Fibroblast of skin of scalp (primary cell): ENCODE measurements around the gene LIN37.
"Not testable (repeated sequence)": the region's sequence is repeated elsewhere in the genome, so short reads cannot be mapped to it uniquely, and the experiment has no call there.

Source experiments
- DNase-seq: peaks from one replicate; pipeline ENCODE4 v3.0.0-alpha.2; 2013

LIN37 gene

GRCh38 chr19:35753634-35754369, 5.4 kb downstream of the LIN37 start:
- no peak for DNase-seq

DNA sequence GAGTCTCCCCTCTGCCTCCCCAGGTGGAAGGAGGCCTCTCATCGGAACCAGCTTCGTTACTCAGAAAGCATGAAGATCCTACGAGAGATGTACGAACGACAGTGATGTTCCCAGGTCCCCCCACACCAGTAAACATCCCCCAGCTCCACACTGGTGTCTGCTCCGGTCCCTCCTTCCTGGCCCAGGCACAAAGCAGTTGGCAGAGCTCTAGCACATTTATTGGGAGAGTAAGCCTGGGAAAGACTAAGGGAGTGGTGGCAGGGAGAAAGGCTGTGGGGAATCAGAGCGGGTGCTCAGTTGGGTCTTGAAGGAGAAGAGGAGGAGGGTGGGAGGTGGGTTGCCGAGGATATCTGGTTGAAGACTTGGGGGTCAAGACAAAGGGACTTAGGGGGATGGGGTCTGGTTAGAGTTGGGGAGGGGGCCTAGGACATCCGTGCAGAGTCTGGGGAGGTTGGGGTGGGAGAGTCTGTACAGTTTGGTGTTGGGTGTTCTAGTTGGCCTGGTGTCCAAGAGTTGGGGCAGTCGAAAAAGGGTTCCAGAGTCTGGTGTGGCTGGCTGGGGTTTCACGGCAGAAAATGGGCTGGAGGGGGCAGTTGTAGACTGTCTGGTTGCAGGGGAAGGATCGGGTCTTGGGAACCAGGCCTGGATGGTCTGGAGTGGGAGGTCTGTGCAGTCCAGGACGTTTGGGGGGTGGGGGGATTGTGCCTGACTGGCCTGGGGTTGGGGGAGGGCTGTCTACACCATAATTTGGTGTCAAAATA, 6.2 kb downstream of the LIN37 start:
- DNase-seq, result no peak

GRCh38 chr19:35755131-35755549, 6.8 kb downstream of the LIN37 start:
- no peak for DNase-seq

DNA sequence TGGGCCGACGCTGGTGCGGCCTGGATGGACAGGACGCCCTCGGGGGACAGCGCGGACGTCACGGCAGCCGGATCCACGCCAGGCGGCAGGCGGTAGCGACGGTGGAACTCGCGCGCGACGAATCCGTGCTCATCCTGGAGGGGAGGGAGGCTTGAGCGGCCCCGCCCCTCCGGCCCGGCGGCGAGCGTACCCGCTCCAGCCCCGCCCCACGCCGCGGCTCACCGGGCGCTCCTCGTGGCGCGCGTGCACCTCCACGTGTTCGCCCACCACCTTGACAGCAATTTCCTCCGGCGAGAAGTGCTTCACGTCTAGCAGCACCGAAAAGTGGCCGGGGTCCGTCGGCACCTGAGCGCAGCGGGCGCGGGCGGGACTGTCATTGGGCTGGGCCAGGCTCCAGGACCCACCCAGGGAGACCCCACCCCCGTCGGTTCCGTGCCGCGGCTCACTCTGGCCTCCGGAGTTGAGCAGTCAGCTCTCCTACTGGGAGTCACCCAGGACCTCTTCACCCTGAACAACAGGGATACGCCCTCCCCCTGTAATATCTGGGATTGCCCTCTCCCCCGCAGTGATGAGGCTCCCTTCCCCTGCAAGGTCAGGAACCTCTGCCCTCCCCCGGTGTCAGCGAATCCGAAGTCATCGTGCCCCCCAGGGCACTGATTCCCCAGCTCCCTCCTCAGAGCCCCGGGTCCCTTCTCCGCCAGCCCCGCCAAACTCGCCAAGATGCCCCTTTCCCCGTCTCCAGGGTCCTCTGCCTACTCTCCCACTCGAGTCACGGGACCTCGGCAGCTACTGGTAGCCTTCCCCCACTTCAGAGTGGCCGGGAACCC, 7.4 kb downstream of the LIN37 start:
- peak; percentile 47 for DNase-seq

- peak; percentile 64 for DNase-seq
These were observed 8.2 kb downstream of the LIN37 start, which contains the start of gene HSPB6 for GRCh38 chr19:35756377-35757230. Gene HSPB6 (minus strand): TSS chr19:35757029. CDS start chr19:35757008, 21 bp downstream.

GRCh38 chr19:35757231-35757748, 8.9 kb downstream of the LIN37 start:
- DNase-seq, result peak; percentile 92

- DNase-seq, result peak; percentile 100
These were observed 9.6 kb downstream of the LIN37 start, which contains the start of gene PROSER3 for GRCh38 chr19:35757749-35758608. Gene PROSER3 (plus strand): TSS chr19:35758176. CDS start chr19:35758216, 40 bp downstream.

DNA sequence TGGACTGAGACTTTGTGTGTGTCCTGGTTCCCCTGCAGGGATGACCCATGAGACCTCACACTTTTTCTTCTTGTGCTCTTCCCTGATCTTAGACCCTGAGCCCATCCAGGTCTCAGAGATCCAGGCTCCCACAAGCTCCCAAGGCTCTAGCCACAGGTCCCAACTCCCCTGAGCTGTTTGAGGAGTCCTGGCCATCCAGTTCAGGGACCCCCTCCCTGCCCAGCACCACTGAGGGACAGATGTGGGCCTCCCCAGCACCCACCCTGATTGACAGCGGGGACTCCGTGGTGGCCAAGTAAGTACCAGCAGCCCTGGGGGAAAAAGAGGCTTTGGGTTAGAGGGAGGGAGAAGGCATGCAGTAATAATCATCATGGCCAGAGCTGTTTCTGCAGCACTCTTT, 11.3 kb downstream of the LIN37 start:
- no peak for DNase-seq

GRCh38 chr19:35760711-35761349, 12.5 kb downstream of the LIN37 start:
- no peak for DNase-seq

GRCh38 chr19:35764432-35765315, 16.3 kb downstream of the LIN37 start:
- DNase-seq, result no peak

GRCh38 chr19:35766571-35767104, 18.3 kb downstream of the LIN37 start:
- DNase-seq, result no peak

DNA sequence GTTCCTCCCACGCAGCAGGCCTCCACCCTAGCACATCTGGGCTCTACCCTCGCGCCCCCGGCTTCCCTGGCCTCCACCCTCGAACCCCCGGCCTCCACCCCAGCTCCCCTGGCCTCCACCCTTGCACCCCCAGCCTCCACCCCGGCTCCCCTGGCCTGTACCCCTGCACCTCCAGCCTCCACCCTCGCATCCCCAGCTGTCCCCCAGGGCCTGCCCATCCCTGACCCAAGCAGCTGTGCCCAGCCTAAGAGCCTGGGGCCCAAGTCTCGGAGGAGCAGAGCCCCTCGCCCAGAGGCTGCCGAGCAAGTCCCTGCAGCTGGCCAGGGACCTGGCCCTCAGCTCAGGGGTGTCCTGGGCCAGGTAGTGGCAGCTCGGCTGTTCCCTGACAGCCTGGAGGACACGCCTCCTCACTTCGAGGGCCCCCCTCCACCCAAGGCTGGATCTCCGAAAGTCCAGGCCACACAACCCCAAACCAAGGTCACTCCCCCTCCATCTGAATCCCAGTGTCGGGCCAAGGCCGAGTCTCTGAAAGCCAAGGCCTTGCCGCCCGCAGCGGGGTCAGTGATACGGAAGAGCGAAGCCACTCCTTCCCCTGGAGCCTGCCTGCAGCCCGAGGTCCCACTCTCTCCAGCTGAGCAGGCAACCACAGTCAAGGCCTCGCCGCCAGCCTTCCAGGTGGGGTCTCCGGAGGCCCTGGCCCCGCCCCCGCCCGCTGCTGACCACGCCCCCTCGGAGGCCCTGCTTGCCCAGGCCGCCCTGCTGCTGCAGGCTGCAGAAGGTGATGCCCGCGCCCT, 19.1 kb downstream of the LIN37 start:
- DNase-seq, result no peak

- no peak for DNase-seq
These were observed 19.7 kb downstream of the LIN37 start for GRCh38 chr19:35768082-35768421.

DNA sequence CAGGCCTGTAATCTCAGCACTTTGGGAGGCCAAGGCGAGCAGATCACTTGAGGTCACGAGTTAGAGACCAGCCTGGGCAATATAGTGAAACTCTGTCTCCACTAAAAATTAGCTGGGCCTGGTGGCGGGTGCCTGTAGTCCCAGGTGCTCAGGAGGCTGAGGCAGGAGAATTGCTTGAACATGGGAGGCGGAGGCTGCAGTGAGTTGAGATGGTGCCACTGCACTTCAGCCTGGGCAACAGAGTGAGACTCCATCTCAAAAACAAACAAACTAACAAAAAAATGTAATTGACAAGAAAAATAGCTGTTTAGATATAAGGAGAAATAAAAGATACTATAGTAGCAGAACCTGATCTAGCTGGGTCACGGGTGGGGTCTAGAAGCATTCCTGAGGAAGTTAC, 24.0 kb downstream of the LIN37 start:
- DNase-seq, result not testable (repeated sequence)

DNA sequence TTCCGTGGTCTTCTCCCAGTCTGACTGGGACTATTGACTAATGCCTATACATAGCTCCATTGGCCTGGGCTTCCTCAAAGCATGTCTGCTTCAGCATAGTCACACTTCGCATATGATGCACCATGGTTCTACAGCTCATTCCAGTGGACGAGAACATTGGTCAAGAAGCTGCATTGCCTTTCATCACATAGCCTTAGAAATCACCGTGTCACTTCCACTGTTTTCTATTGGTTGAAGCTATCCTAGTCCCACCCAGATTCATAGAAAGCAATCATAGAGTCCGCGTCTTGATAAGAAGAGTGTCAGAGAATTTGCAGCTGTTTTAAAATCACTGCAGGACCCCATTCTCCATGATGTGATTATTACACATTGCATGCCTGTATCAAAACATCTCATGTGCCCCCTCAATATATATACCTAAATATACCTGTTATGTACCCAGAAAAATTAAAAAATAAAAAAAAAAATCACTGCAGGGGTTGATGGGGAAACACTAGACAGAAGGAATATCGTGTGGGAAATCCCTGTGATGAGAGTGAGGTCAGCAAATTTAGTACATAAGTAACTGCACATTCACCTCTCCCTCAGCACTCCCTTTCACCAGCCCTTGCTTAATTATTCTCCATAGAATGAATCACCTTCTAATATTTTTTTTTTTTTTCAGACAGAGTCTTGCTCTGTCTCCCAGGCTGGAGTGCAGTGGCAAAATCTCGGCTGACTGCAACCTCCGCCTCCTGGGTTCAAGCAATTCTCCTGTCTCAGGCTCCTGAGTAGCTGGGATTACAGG, 24.8 kb downstream of the LIN37 start:
- no peak for DNase-seq

DNA sequence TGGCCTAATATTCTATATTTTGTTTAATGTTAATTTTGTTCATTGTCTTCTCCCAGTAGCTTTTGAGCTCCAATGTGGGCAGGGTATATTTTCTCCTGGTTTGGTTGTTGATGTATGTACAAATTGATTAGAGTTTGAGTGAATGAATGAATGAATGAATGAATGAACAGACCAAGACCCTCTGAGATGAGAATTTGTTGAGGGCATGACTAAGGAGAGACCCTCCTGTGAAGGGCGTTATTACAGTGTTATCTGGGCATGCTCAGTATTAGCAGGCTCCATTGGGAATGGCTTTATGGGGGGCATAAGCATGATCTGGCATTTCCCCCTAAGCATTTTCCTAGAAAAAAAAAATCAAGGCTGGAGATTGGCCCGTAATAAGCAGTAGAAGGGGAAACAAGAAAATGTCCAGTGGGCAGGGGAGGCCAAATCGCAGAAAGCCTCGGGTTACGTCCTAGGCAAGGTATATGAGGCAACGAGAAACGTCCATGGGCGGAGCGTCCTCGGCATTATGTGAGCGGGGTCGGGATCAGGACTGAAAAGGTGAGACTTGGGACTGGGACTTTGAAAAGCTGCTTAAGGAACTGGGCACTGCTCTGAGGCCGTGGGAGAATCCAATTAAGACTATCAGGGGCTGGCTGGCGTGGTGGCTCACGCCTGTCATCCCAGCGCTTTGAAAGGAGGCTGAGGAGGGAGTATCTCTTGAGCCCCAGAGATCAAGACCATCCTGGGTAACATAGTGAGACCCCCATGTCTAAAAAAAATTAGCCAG, 26.1 kb downstream of the LIN37 start:
- no peak for DNase-seq

- no peak for DNase-seq
These were observed 26.6 kb downstream of the LIN37 start for GRCh38 chr19:35775046-35775297.
